ENCODE results near the gene C17orf67.

C17orf67 gene

DNA sequence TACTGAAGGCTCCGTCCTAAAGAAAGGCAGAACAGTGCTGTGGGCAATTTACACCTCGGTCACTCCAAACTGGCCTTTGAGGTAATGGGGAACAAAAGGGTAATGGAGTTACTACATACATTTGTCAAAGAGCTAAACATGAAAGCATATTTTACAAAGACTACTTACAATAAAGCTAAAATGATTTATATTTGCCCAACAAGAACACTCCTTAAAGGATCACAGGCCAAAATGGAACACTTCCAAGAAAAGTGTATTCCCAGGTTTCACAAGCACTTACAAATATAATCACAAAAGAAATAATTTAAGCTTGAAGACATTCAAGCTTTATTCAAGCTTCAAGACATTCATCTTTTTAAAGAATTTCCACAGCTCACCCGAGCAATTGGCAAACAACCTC lies 29.3 kb downstream of the C17orf67 start:
- DNase-seq (ENCODE audit: insufficient read length): no peak
- FAIRE-seq: peak; percentile 33

DNA sequence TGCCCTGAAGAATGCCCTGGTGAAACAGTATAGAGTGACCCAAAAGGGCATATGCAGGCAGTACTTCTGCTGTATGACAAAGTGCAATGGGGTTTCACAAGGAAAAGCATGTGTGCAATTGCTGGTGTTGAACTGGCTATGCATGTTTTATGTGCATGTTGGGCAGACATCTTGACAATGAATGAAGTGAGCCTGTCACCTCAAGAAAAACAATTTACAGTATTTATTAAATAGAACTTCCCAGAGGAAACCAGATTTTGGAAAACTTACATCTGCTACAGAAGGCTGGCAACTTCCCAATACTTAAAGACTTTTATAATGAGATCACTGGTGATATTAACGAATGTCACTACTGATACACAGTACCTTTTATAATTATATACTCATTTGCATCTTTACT lies 30.6 kb downstream of the C17orf67 start:
- no peak for TF ChIP-seq TAF1 (IDR thresholded peaks at IDR 0.05; ENCODE audit: borderline replicate concordance, low read depth, low read length)
- no peak for TF ChIP-seq POLR2AphosphoS5 (IDR thresholded peaks at IDR 0.05; ENCODE audit: low read depth, low read length)
- TF ChIP-seq POLR2A (IDR thresholded peaks at IDR 0.05; ENCODE audit: low read depth, low read length): no peak
- FAIRE-seq: no peak

More for the DNA sequence above, 29.3 kb downstream of the C17orf67 start:
- TF ChIP-seq POLR2AphosphoS5 (IDR thresholded peaks at IDR 0.05; ENCODE audit: low read depth, low read length) (no peak), TAF1 (IDR thresholded peaks at IDR 0.05; ENCODE audit: borderline replicate concordance, low read depth, low read length) (no peak), POLR2A (IDR thresholded peaks at IDR 0.05; ENCODE audit: low read depth, low read length) (no peak)

DNA sequence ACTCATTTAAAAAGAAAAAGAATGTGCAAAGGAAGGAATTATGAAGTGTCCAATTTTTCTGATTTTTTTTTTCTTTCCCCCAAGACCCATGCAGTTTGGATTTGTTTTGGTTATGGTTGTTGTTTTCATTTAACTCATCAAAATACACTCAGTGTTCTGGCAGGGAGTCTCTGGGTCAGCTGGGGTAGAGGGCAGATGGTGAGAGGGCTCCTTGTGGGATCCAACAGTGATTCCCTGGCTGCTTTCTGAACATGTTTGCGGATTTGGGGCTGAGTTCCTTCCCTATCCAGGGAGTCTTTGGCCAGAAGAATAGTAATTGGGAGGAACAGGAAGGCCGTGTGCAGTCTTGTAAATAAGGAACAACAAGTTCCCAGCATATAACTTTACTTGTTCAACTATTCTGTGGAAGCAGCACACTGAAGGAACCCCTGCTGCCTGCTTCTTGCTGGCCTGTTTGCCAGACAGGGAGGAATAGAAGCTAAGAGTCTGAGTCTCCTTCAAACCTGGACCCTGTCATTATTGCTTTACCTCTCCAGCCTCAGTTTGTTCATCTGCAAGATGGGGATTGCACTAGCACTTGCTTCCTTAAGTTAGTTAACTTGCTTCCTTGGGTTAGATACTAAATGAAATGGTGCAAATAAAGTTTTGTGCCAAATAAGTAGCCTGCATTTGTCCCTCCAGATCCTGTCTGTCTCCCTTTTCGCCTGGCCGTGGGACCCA lies 32.1 kb downstream of the C17orf67 start:
- DNase-seq (ENCODE audit: insufficient read length) (no peak), FAIRE-seq (no peak)
- no peak for TF ChIP-seq POLR2A (IDR thresholded peaks at IDR 0.05; ENCODE audit: low read depth, low read length)
- no peak for TF ChIP-seq POLR2AphosphoS5 (IDR thresholded peaks at IDR 0.05; ENCODE audit: low read depth, low read length)
- TF ChIP-seq TAF1 (IDR thresholded peaks at IDR 0.05; ENCODE audit: borderline replicate concordance, low read depth, low read length): no peak

More for the DNA sequence above, 30.6 kb downstream of the C17orf67 start:
- no peak for DNase-seq (ENCODE audit: insufficient read length)

DNA sequence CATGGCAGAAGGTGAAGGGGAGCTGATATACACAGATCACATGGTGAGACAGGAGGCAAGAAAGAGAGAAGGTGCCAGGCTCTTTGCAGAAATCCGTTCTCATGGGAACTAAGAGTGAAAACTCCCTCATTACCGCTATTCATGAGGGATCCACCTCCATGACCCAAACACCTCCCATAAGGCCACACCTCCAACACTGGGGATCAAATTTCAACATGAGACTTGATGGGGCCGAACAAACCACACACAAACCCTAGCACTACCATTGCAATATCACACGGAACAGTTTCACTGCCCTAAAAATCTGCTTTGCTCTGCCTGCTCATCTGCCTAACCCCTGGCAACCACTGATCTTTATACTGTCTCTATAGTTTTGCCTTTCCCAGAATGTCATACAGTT lies 34.8 kb downstream of the C17orf67 start:
- FAIRE-seq (no peak), DNase-seq (ENCODE audit: insufficient read length) (no peak)
- TF ChIP-seq POLR2AphosphoS5 (IDR thresholded peaks at IDR 0.05; ENCODE audit: low read depth, low read length) (no peak), TAF1 (IDR thresholded peaks at IDR 0.05; ENCODE audit: borderline replicate concordance, low read depth, low read length) (no peak), POLR2A (IDR thresholded peaks at IDR 0.05; ENCODE audit: low read depth, low read length) (no peak)

DNA sequence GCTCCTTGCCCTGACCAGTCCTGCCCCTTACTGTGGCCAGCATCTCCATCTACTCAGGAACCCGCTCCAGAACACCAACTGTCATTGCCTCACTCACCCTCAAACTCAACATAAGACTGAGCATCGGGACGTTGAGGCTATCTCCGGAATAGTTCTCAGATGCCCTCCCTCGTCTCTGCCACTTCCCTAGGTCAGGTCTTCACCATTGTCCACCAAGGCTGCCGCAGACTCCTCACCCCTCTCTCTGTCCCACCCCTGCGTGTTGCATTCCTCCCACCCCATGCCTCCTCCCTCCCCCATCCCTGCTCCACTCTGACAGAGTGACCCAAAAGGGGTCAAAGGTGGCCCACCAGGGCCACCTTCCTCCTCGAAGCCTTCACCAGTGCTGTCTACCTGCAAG lies 37.2 kb downstream of the C17orf67 start:
- TF ChIP-seq POLR2A (IDR thresholded peaks at IDR 0.05; ENCODE audit: low read depth, low read length) (no peak), TAF1 (IDR thresholded peaks at IDR 0.05; ENCODE audit: borderline replicate concordance, low read depth, low read length) (no peak), POLR2AphosphoS5 (IDR thresholded peaks at IDR 0.05; ENCODE audit: low read depth, low read length) (no peak)
- DNase-seq (ENCODE audit: insufficient read length) (no peak), FAIRE-seq (no peak)

DNA sequence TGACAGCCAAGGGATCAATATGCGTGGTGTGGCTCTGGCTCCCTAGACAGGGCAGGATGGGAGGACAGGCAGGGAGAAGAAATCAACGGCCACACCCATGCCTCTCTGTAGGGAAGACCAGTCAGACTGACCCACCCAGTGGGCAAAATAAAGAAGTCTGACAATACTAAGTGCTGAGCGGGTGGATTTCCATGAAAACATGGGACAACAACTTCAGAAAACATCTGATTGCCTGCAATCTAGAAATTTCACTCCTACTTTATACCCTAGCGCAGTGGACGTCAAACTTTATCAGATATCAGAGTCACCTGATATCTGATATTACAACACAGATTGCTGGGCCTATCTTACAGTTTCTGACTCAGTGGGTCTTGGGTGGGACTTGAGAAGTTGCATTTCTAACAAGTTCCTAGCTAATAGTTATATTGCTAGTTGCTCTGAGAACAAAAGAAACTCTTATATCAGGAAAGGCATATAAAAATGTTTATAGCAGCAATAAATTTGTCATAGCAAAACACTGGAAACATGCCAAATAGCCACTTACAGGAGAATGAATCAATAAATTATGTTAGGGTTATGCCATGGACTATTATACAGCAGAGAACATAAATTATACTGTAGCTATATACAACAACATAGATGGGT lies 38.4 kb downstream of the C17orf67 start:
- DNase-seq (ENCODE audit: insufficient read length): no peak
- FAIRE-seq: no peak
- no peak for TF ChIP-seq POLR2A (IDR thresholded peaks at IDR 0.05; ENCODE audit: low read depth, low read length)
- no peak for TF ChIP-seq TAF1 (IDR thresholded peaks at IDR 0.05; ENCODE audit: borderline replicate concordance, low read depth, low read length)
- no peak for TF ChIP-seq POLR2AphosphoS5 (IDR thresholded peaks at IDR 0.05; ENCODE audit: low read depth, low read length)

DNA sequence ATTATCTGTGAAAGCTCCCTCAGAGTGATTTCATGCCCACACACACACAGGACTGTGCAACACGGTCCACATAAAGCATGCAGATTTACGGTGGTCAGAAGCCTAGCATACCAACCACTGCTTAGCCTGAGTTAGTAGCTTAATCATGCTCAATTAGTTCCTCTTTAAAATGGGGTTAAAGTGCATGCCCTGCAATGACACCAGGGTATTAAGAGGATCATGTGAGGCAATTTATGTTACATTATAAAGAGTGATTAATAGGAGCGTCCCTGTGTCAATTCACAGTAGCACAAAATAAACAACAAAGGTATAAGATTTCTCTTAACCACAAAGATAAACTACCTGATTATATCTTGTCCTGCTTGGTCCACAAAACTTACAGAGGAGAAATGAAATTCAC lies 39.8 kb downstream of the C17orf67 start:
- TF ChIP-seq TAF1 (IDR thresholded peaks at IDR 0.05; ENCODE audit: borderline replicate concordance, low read depth, low read length) (no peak), POLR2A (IDR thresholded peaks at IDR 0.05; ENCODE audit: low read depth, low read length) (no peak), POLR2AphosphoS5 (IDR thresholded peaks at IDR 0.05; ENCODE audit: low read depth, low read length) (no peak)
- no peak for DNase-seq (ENCODE audit: insufficient read length)
- FAIRE-seq: no peak

DNA sequence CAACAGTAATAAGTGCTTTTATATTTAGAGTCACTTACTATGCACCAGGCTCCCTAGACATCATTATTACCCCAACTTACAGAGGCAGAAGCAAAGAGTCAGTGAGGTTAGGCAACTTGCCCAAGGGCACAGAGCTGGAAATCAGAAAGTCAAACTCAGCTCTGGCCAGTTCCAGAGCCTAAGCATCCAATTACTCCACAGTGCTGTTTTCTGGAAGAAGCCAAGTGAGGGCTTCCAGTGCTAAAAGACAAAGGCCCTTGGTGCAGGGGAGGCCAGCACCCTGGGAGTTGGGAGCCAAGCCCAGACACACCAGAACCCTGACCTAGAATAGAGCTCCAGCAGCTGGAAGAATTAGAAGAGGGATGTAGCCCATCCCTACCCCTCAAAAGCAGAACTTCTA lies 40.2 kb downstream of the C17orf67 start:
- FAIRE-seq: no peak

DNA sequence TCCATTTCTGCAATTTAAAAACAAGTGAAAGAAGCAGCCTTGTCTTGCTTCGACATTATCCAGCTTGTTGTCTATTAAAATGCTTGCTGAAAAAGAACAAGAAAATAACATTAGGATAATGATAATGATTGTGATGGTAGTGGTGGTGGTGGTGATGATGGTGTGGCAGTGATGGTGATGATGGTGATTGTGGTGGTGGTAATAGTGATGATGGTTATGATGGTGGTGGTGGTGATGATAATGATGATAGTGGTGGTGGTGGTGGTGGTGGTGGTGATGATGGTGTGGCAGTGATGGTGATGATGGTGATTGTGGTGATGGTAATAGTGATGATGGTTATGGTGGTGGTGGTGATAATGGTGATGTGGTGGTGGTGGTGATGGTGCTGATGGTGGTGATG lies 41.5 kb downstream of the C17orf67 start:
- no peak for FAIRE-seq
- TF ChIP-seq POLR2AphosphoS5 (IDR thresholded peaks at IDR 0.05; ENCODE audit: low read depth, low read length): no peak
- TF ChIP-seq POLR2A (IDR thresholded peaks at IDR 0.05; ENCODE audit: low read depth, low read length): no peak

More for the DNA sequence above, 40.2 kb downstream of the C17orf67 start:
- TF ChIP-seq POLR2A (IDR thresholded peaks at IDR 0.05; ENCODE audit: low read depth, low read length) (no peak), POLR2AphosphoS5 (IDR thresholded peaks at IDR 0.05; ENCODE audit: low read depth, low read length) (no peak)
- no peak for DNase-seq (ENCODE audit: insufficient read length)

DNA sequence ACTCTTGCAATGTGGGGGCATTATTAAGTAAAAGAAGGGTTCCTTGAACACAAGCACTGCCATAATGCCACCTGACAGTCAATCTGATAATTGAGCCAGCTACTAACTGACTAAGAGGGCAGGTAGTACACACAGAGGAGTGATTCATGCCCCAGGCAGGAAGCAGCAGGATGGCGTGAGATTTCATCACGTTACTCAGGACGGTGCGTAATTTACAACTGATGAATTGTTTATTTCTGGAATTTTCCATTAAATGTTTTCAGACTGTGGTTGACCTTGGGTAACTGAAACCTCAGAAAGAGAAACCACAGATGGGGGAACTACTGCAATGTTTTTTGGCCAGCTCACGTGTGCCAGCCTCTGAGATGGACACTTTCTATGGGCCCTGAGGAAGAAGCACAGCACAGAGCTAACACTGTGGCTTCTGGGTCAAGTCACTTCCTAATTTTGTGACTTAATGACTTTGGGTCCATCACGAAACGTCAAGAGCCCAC lies 46.7 kb downstream of the C17orf67 start:
- FAIRE-seq: peak; percentile 21
- DNase-seq (ENCODE audit: insufficient read length): no peak
- TF ChIP-seq POLR2A (IDR thresholded peaks at IDR 0.05; ENCODE audit: low read depth, low read length): no peak
- no peak for TF ChIP-seq TAF1 (IDR thresholded peaks at IDR 0.05; ENCODE audit: borderline replicate concordance, low read depth, low read length)
- TF ChIP-seq POLR2AphosphoS5 (IDR thresholded peaks at IDR 0.05; ENCODE audit: low read depth, low read length): no peak

More for the DNA sequence above, 41.5 kb downstream of the C17orf67 start:
- DNase-seq (ENCODE audit: insufficient read length): no peak

DNA sequence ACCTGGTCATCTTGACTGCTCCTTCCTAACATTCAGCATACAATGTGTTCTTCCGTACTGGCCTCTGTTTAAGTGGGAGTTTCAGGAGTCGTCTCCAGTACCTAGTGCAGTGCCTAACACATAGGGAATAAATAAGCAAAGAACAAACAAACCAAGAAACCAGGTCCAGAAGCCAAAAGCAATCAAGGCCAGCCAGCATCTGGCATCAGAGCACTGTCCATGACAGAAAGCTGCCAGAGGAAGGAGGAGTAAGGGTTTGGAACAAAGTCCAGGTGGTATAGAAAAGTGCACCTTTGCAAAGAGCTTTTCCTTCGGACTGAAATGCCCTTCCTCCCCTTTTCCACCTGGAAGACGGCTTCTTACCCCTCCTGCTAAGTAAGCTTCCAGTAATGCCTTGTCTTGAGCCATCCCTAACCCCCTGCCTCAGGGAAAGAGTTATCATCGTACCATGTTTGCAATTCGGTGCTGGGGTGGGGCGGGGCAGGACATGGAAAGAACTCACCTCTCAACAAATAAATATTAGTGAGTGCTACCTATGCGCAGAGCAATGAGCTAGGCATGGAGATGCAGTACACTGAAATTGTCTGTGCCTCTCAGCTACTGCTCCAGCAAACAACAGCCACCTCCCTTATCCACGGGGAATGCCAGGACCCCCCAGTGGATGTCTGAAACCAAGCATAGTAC lies 47.6 kb downstream of the C17orf67 start:
- TF ChIP-seq POLR2AphosphoS5 (IDR thresholded peaks at IDR 0.05; ENCODE audit: low read depth, low read length): no peak
- TF ChIP-seq TAF1 (IDR thresholded peaks at IDR 0.05; ENCODE audit: borderline replicate concordance, low read depth, low read length): no peak
- no peak for TF ChIP-seq POLR2A (IDR thresholded peaks at IDR 0.05; ENCODE audit: low read depth, low read length)
- DNase-seq (ENCODE audit: insufficient read length): no peak
- FAIRE-seq: no peak

Measured in GM12892 (cell line).